A549 (cell line): ENCODE measurements around the gene C1QTNF1.

ENCODE experiments used
- BHLHE40 ChIP-seq: IDR thresholded peaks from 2 replicates; pipeline ENCODE4 v1.6.1; 2012; ENCODE audit warnings: low read depth, low read length, inconsistent platforms
- CTCF ChIP-seq: fragments of >200 bp; sonication (Bioruptor Twin); formaldehyde crosslinking; IDR thresholded peaks from 3 replicates; pipeline ENCODE4 v1.5.1; 2016
- ELK1 ChIP-seq: fragments of 150-350 bp; IDR thresholded peaks from 2 replicates; pipeline ENCODE4 v1.6.1; 2014; ENCODE audit warnings: low read depth, mild to moderate bottlenecking, low read length
- PHF8 ChIP-seq: fragments of 200-600 bp; sonication (generic); IDR thresholded peaks from 2 replicates; pipeline ENCODE4 v1.6.1; 2016; ENCODE audit warnings: low read depth, mild to moderate bottlenecking, antibody characterized with exemption, moderate library complexity, borderline replicate concordance
- POLR2A ChIP-seq: IDR thresholded peaks from 2 replicates; pipeline ENCODE4 v1.6.1; 2012; ENCODE audit warnings: mild to moderate bottlenecking, low read length
- REST ChIP-seq: fragments of 200-600 bp; sonication (generic); IDR thresholded peaks from 2 replicates; pipeline ENCODE4 v1.6.1; 2016; ENCODE audit warnings: antibody characterized with exemption, mild to moderate bottlenecking, moderate library complexity
- USF2 ChIP-seq: fragments of 450-650 bp; IDR thresholded peaks from 2 replicates; pipeline ENCODE4 v1.6.1; 2014; ENCODE audit warnings: antibody characterized with exemption

GRCh38 chr17:79065105-79065670 lies 41.2 kb downstream of the C1QTNF1 start:
- TF ChIP-seq REST, result no peak
- peak; percentile 80 for TF ChIP-seq CTCF
- TF ChIP-seq BHLHE40, result no peak; the same call in 1 of the 2 replicates
- no peak for TF ChIP-seq ELK1
- TF ChIP-seq POLR2A, result no peak
- TF ChIP-seq USF2, result peak; percentile 41; the same call in 1 of the 2 replicates
- no peak for TF ChIP-seq PHF8
